Esophagus squamous epithelium (tissue), 4 donors: Measurements from ENCODE around the gene PDZD8.

ENCODE experiments used
- POLR2A ChIP-seq, 4 donors: fragments of 450-650 bp; IDR thresholded peaks; one replicate each; pipeline ENCODE4 v1.6.1; 2017; ENCODE audit warnings: antibody characterized with exemption in 4 of 4, mild to moderate bottlenecking in 4 of 4, moderate library complexity in 3 of 4
- TF ChIP-seq, protein P1 (sequence below), 6 experiments: fragments of 450-650 bp in 4 of 6; fragments of 200-600 bp in 2 of 6; sonication (generic) in 2 of 6; IDR thresholded peaks; one replicate each; pipeline ENCODE4 v1.5.1; 2016 to 2019; ENCODE audit warnings: antibody characterized with exemption in 6 of 6, mild to moderate bottlenecking in 4 of 6, moderate library complexity in 4 of 6

DNA sequence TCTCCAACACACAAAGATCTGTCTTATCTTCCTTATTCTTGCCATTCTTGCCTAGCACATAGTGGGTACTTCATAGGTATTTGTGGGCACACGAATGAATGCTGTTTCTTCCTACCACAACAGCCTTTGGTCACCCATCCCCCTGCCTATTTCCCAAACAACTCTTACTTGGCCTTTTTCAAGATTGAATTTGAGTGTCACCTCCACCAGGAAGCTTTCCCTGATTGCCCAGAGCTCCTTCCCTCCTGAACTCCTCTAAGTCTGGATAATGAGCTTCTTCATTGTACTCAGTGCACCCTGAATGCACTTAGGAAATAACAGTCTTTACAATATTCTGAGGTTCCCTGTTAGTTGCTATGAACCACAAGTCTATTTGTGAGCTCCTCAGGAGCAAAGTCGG is 11.6 kb upstream of the PDZD8 start:
- TF ChIP-seq, protein P1, sequence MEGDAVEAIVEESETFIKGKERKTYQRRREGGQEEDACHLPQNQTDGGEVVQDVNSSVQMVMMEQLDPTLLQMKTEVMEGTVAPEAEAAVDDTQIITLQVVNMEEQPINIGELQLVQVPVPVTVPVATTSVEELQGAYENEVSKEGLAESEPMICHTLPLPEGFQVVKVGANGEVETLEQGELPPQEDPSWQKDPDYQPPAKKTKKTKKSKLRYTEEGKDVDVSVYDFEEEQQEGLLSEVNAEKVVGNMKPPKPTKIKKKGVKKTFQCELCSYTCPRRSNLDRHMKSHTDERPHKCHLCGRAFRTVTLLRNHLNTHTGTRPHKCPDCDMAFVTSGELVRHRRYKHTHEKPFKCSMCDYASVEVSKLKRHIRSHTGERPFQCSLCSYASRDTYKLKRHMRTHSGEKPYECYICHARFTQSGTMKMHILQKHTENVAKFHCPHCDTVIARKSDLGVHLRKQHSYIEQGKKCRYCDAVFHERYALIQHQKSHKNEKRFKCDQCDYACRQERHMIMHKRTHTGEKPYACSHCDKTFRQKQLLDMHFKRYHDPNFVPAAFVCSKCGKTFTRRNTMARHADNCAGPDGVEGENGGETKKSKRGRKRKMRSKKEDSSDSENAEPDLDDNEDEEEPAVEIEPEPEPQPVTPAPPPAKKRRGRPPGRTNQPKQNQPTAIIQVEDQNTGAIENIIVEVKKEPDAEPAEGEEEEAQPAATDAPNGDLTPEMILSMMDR (IDR thresholded peaks at IDR 0.05): no peak
- TF ChIP-seq POLR2A (IDR thresholded peaks at IDR 0.05): no peak
